Left kidney (tissue), 2 donors: ENCODE measurements around the gene LYPD6B. TPM values are rescaled to one million over a fixed set of nuclear protein-coding genes. Genes with fewer than 3 reads are reported as not detected.

ENCODE experiments used
- DNase-seq: peaks from one replicate; pipeline ENCODE4 v3.0.0-alpha.2; 2013
- polyA plus RNA-seq: library from polyadenylated mRNA; unstranded; fragments of 120-200 nt; gene quantifications from one replicate; pipeline ENCODE4 v1.2.1, GENCODE V29; 2013; ENCODE audit not compliant: insufficient read length

LYPD6B gene
- polyA plus RNA-seq, 1 donor: 37.2 TPM

DNA sequence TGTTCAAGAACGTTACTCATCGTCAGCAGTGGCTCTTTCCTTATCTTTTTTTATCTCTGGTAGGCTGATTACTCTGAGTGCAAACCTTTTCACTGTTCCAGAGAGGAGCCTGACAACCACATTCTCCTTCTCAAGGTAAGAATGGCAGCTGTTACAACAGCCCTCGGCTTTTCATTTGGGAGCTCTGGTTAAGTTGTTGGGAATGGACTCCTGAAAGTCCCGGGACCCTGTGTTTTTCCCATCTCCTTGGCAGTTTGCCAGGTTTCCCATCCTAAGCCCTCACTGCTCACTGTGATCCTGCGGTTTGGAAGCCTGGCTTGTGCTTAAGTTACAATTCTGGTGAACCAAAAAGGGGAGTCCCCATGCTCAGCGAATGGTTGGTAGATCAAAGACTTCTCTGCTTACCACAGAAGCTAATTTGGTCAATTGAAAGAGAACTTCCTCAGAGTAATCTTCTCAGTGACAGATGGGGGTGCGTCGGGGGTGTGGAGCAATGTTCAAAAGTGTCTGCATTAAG lies 122.3 kb downstream of the LYPD6B start:
- DNase-seq: peak; percentile 64

DNA sequence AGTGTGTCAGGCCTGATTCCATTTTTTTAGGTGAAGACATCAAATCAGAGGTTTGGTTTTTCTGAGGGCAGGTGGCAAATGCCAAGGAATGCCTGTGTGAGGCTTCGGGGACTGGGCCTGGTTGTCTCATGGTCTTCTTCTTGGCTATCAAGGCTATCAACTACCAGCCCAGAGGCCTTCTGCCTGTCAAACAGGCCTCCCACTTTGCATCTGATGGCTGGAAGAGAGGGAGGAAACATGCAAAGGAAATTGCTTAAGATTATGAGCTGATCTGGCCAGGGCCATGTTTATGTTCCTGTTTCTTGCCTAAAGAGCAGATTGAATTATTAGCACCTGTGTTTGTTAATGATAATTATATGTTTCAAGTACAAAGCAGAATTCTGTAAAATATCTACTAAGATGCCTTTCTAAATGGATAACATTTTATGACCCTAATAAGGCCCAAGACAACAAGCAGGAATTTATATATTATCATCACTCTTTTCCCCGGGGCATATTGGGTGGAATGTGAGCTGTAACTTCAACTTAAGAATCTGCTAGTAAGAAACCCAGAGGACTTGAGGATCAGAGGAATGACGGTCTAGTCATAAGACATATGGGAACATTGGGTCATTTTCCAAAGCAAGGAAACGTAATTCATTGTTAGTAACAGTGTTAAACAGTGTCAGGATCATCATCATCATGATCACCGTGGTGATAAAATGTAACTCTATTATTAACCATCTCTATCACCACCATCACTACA lies 123.2 kb downstream of the LYPD6B start:
- no peak for DNase-seq

DNA sequence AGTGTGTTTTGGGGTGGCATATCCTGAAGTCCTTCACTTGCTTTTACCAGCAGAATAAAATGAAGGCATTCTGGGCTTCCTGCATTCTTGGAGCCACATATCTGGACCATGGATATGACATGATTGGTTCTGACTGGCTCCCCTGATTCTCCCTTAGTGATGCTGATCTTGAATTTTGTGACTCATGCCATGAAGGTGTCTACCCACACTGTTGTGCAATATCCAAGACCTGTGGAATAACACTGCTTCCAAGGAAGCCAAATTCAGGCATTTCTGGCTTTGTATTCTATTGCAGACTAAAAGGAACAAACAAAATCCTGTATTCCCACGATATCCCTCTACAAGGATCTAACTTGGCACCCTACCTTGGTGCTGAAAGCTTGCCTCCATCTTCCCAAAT lies 125.8 kb downstream of the LYPD6B start:
- no peak for DNase-seq

DNA sequence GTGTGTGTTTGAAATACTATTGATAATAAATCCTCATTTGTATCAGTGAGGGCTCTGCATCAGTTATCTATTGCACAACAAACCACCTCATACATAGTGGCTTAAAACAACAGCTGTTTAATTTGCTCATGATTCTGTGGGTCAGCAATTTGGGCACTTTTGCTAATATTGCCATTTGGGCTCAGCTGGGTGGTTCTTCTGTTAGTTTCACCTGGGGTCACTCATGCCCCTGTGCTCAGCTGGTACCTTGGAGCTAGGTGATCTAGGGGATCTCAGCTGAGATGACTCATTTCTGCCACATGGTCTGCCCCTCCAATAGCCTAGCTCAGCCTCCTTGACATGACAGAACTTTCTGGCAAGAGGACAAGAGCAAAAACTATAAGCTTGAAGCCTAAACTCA lies 126.3 kb downstream of the LYPD6B start:
- no peak for DNase-seq

DNA sequence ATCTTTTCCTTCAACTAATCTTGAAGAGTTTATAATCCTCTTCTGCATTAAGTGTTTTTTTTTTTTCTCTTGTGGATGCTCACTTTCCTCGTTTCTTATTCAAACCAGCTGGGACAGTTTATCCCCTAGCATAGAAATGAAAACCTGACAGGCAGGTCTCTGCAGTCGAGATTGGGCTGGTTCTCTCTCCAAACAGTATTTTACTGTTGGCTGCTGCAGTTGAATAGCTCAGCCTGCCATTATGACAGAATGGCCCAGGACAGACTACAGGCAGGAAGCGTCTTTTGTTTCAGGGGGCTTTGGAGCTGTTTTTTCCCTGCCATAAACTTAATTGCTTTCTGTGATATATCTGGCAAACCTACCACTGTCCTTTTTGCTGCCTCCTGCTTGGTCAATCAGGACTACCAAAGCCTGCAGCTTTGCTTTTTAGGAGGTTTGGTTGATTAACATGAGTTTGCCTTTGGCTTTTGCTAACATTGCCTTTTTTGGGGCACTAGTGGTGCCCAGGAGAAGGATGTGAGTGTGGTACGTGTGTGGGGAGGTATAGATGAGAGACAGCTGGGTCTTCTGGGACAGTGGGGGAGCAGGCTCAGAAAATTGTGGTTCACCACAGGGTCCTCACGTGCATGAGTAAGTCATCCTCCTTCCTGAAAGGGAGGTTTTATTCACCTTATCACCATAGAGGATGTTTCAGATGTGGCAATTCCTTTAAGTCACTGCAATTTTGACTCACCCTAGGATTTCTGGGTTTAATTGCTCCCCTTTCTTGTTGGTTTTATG lies 128.7 kb downstream of the LYPD6B start:
- no peak for DNase-seq

DNA sequence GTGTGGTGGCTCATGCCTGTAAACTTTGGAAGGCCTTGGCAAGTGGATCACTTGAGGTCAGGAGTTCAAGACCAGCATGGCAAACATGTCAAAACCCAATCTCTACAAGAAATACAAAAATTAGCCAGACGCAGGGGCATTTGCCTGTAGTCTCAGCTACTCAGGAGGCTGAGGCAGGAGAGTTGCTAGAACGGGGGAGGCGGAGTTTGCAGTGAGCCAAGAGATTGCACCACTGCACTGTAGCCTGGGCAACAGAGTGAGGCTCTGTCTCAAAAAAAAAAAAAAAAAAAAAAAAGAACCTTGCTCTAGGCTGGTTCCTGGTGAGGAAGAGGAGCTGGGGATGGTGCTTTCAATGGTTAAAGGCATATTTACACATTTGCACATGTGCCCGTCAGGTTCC lies 129.4 kb downstream of the LYPD6B start:
- DNase-seq: no peak

DNA sequence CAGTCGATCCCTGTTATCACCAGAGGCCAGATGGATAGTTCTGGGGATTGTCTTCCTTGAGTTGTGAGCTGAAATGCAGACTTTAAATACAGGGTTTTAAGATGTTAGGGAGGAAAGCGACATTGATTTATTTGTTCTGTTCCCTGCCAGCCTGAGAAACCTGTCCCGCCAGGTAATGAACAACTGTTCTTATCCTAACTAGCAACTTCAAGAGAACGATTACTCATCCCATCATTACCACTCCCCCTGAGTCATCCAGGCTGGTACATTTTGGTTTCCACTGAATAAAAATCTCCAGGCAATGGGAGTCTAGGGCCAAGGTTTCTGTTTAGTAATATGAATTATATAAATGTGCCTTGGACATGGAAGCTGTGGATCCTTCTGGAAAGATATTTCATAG lies 131.2 kb downstream of the LYPD6B start:
- DNase-seq: no peak

DNA sequence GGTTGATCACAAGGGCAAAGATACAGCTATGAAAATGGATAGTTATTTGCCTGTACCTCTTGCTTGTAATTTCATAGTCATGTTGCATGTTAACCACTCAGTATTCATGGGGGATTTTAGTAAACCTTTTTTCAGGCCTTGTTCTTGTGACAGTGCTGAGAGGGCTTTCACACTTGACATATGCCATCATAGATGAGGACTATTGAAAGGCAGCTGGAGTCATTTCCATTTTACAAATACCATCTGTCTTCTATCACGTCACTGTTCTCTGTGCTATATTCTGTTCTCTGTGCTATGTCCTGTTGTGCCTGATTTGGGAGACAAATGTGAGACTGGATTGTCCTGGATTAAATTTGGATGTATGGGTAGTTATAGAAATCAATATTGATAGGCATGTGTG lies 131.7 kb downstream of the LYPD6B start:
- DNase-seq: no peak

DNA sequence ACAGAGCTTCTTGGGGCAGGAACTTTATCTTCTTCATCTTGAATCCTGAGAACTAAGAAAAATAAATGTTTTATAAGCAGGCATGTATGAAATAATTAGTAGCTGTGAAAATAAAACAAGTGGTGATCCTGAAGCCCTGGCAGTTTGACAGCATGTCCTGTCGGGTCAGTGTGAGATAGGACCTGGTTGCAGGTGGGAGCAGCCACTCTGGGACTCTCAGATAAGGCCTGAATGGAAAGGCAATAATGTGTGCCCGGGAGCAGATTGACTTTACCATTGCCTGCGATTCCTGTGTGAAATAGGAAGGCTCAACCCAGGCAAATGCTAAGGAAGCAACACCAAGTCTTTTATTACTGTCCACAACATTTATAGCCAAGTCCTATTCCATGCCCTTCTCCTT lies 132.4 kb downstream of the LYPD6B start:
- no peak for DNase-seq

DNA sequence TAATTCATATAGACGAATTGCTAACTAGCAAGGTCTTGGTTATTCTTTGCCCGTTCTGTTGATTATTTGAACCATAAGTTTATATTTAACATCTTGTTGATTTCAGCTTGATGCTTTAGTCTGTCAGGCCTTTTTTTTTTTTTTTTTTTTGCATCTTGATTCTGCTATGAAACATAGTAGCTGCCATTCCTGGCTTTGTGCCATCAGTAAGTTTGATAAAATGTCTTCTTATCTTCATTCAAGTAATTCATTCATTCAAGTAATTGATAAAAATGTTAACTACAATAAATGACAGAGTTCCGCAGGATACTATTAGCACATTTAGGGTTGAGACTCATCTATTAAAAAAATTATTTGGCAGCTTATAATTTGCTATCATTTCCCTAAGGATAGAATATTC lies 134.7 kb downstream of the LYPD6B start:
- DNase-seq: no peak

DNA sequence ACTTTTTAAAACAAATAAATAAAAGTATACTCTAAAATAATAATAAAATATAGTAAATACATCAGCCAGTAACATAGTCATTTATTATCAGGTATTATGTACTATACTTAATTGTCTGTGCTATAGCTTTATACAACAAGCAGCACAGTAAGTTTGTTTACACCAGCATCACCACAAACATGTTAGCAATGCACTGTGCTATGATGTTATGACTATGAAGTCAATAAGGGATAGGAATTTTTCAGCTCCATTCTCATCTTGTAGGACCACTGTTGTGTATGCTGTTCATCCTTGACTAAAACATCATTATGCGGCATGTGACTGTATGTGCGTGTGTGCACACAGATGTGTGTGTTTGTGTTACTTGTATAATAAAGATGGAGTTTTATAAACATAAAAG lies 137.5 kb downstream of the LYPD6B start:
- no peak for DNase-seq

DNA sequence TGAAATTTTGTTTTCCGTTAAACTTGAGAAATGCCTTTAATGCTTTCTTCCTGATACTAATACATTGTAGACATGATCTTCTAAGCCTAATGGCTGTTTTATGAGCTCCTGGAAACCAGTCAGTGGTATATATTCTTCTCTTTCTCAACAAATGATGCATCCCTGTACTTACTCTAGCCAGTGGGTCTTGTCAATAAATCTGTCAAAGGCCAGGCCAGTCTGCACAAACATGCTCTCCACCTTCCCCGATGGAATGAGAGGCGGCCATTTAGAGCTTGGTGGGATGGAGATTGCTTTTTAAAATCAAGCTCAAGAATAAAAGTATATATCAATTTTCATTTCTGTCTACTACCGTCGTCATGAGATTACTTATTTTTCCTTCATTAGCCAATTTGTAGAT lies 140.1 kb downstream of the LYPD6B start:
- DNase-seq: no peak

DNA sequence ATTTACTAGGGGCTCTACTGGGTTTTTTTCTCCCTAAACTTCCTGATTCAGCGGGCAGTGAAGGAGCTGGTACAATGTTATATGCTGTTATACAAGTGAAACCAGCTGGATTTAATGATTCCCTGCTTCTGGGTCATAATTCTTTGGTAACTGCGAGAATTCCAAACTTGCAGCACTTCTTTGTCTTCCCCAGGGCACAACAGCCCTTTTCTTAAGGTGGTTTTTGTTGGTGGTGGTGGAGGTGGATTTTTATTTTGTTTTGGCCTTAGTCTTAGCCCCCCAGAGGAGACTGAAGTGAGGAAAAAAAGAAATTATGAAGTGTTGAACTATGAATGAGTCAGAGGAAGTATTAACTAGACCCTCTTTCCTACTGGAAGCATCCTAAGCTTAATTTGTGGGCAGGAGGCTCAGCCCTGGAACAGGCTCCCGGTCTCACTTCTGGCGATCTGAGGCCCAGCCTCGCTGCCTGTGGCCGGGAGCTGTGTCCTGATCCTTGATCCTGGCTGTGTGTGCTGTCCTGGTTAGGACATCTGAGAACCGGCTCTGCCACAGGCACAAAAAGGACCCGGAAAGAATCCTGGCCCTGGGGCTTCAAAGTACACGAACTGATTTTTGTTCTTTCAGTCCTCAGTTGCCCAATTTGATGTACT lies 141.9 kb downstream of the LYPD6B start:
- peak; percentile 52 for DNase-seq

DNA sequence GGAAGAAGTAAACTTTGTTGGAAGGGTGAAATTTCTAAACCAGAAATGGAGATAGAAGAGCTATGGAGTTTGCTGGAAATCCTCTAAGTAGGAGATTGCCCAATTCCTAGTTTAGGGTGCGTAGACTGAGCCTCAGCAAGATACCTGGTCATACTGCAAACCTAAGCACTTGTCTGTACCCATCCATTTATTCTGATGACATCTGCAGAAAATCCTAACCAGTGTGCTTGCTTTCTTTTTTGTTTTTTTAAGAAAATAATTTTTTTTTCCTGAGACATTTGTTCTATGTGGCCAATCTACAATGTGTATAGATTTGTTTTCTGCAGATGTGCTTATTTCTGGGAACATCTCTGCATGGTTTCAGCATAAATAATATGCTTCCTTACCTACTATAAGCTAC lies 144.7 kb downstream of the LYPD6B start:
- DNase-seq: no peak

DNA sequence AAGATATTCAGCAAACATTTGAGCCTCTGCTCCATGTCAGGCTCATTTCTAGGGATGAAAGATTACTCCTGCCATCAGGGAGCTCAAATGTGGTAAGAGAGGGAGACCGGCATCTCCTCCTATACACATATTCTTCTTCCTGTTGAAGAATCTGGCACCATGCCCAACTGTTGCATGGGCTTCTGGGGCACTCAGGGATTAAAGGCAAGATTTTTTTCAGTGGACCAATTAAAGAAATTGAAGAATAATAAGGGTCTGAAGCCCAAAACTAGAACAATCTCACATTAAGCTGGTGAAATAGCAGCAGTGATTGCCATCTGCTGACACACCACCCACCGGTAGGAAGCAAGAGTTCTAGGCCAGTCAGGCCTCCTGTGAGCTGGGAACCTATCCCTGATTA lies 146.5 kb downstream of the LYPD6B start:
- DNase-seq: no peak

DNA sequence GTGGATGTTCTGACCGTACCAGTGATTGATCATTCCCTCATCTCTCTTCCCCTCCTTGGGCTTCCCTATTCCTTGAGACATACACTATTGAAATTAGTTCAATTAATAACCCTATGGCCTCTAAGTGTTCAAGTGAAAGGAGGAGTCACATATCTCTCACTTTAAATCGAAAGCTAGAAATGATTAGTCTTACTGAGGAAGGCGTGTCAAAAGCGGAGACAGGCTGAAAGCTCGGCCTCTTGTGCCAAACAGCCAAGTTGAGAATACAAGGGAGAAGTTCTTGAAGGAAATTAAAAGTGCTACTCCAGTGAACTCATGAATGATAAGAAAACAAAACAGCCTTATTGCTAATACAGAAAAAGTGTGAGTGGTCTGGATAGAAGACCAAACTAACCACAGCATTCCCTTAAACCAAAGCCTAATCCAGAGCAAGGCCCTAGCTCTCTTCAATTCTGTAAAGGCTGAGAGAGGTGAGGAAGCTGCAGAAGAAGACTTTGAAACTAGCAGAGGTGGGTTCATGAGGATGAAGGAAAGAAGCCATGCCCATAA lies 147.5 kb downstream of the LYPD6B start:
- DNase-seq: no peak

DNA sequence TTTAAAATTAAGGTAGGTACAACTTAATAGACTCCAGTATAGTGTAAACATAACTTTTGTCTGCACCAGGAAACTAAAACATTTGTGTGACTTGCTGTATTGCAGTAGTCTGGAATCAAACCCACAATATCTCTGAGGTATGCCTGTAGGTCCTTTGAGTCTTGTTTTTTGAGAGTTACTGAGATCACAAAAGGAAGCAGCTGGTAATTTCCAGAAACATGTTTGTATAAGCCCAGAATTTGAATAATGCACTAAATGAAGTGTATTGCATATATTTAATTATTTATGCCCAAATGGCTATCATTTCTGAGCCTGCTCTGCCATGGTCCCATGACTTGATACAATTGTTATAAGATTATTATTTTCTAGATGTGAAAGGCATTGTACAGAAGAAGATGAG lies 148.6 kb downstream of the LYPD6B start:
- DNase-seq: no peak

DNA sequence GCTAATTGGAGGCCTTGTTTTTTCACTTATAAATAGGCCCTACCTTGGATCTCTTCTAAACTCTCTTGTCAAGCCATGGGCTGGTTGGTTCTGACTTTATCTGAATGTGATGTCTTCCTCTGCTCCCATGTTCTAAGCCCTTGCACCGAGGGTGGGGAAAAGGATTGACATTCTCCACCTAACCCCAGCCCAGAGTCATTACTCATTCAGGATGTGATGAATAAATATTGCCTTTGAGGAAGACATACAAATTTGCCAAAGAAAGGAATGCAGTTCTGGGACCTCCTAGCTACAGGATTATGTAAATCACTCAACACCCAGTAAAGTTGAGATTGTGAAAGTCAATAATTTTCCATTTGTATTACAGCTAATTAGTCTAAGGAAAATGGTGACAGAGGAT lies 149.8 kb downstream of the LYPD6B start:
- no peak for DNase-seq

DNA sequence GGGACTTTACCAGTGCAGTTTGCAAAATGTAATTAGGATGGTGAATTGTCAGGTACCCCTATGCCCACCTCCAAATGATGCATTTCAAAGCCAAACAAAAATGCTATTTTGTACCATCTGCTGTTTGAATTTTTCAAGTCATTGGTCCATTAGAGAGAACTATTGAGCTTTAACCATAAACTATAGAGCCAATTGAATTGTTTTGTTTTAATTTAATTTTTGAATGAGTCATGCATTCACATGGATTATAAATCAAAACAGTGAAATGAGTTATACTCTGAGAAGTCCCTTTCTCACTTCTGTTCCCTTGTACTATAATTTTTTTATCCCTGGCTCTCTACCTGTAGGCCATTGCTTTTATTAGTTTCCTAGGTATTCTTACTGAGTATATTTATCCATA lies 151.3 kb downstream of the LYPD6B start:
- no peak for DNase-seq

DNA sequence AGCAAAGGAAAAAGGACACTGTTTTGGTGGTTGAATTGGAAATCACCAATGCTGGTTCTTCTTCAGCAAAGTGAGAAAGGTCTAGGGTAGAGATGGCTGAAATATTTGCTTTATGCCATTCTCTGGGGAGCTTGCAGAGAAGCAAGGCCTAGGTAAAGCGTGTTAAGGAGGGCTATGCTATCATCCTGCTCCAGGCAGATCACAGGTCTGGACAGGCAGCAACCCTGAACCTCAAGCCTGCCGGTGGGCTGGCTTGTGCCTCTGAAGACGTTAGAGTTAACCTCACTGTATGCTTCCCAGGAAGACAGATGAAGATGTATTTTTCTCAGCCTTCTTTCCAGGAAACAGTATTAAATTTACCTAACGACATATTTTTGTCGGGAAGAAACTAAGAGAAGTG lies 153.4 kb downstream of the LYPD6B start:
- no peak for DNase-seq

DNA sequence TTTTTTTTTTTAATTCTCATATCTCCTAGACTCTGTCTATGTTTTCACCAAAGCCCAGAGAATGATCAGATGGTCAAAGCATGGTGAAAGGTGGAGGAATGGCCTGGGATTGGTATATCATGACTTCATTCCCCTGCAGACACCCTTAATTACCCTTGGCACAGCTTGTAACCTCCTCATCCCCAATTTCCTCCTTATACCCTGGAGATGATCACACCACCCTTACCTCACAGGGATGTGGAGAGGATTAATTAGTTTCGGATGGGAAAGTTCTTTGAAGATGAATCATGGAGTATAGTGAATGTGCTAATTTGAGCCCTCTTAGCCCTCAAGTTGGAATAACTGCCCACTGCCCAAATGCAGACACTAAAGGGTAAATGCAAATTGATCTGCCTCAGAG lies 153.9 kb downstream of the LYPD6B start:
- no peak for DNase-seq

DNA sequence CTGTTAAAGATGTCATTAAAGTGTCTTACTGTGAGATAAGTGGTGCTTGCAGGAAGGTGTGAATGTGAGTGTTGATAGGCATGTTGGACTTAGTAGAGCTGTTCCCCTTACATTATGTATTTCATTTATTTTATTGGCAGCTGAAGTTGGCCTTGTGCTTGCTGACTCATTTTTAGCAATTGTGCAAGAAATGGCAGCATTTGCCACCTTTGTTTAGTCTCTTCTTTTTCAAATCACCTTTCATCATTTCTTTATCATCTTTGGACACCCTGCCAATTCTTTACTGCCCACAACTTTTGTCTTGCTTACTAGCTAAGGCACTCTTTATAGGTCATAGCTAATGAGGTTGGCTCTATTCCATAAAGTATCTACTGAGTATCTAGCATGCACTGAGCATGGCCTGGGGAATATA lies 161.6 kb downstream of the LYPD6B start:
- no peak for DNase-seq

DNA sequence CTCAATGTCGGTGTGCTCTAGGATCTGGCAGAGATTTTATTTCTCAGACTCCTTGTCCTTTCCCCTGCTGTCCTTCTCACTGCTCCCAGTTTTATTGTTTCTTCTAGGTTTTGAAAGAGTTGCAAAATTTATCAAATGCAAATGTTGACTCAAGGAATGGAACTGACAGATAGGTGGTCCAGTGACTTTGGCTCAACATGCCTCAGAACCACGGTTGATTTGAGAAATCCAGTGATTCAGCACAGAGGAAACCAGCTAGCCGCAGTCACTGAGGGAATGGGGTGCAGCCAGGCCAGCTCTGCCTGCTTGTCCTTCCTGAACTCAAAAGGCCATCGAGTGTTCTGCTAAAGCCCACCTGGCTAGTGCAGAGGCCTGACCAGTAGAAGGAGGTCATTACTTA lies 166.2 kb downstream of the LYPD6B start:
- DNase-seq: no peak
